K562 (cell line): ENCODE measurements around the gene CD40. TPM values are rescaled to one million over a fixed set of nuclear protein-coding genes. Genes with fewer than 3 reads are reported as not detected.

Experiments used
- ATF6 ChIP-seq: sonication (generic); formaldehyde crosslinking; IDR thresholded peaks from 2 replicates; pipeline ENCODE4 v1.4.0; 2020; ENCODE audit warnings: mild to moderate bottlenecking, missing genetic modification reagents
- CREB1 ChIP-seq, 2 experiments: sonication (generic) in 1 of 2; formaldehyde crosslinking in 1 of 2; IDR thresholded peaks; 2 replicates each; pipeline versions ENCODE4 v1.6.1 to v1.8.0; 2012 to 2022; ENCODE audit warnings: inconsistent platforms in 1 of 2, mild to moderate bottlenecking in 1 of 2, missing genetic modification reagents in 1 of 2, moderate library complexity in 1 of 2
- ERF ChIP-seq: fragments of 450-650 bp; formaldehyde crosslinking; IDR thresholded peaks from 2 replicates; pipeline ENCODE4 v1.4.0; 2020; ENCODE audit warnings: mild to moderate bottlenecking, mixed read lengths
- FOS ChIP-seq: IDR thresholded peaks from 3 replicates; pipeline ENCODE4 v1.6.1; 2011; ENCODE audit not compliant: insufficient read length; ENCODE audit errors: extremely low read depth
- FOXM1 ChIP-seq, 2 experiments: fragments of 450-650 bp in 1 of 2; sonication (generic) in 1 of 2; formaldehyde crosslinking in 1 of 2; IDR thresholded peaks; 2 replicates each; pipeline versions ENCODE4 v1.6.1 to v1.9.0; 2017 to 2022; ENCODE audit warnings: low read depth in 2 of 2, mild to moderate bottlenecking in 2 of 2, missing genetic modification reagents in 1 of 2, moderate library complexity in 1 of 2
- GABPA ChIP-seq: fragments of 200-800 bp; sonication (Bioruptor generic); conservative IDR thresholded peaks from 2 replicates; pipeline ENCODE4 v1.6.1; 2016; ENCODE audit warnings: low read depth, missing genetic modification characterization, missing compliant biosample characterization
- PHB ChIP-seq: fragments of 250-450 bp; sonication (Bioruptor Pico); IDR thresholded peaks from 2 replicates; pipeline ENCODE4 v1.5.0; 2021
- REST ChIP-seq, 2 experiments: fragments of 450-650 bp; formaldehyde crosslinking in 1 of 2; IDR thresholded peaks; 2 replicates each; pipeline versions ENCODE4 v1.4.0 to v1.6.1; 2014 to 2020; ENCODE audit warnings: mild to moderate bottlenecking in 2 of 2, borderline replicate concordance in 1 of 2, low read depth in 1 of 2
- SAFB ChIP-seq: fragments of 200-400 bp; formaldehyde crosslinking; IDR thresholded peaks from 2 replicates; pipeline ENCODE4 v1.6.1; 2017; ENCODE audit warnings: low read depth, low read length, borderline replicate concordance
- SAP30 ChIP-seq: fragments of 200-600 bp; sonication (generic); IDR thresholded peaks from 2 replicates; pipeline ENCODE4 v1.6.1; 2012; ENCODE audit warnings: borderline replicate concordance, low read depth, mild to moderate bottlenecking, moderate library complexity, low read length, control low read depth, inconsistent platforms; ENCODE audit not compliant: insufficient read depth, poor library complexity, severe bottlenecking
- SIX5 ChIP-seq, 2 experiments: IDR thresholded peaks; 2 replicates each; pipeline ENCODE4 v1.6.1; 2011; ENCODE audit warnings: low read length in 2 of 2, borderline replicate concordance in 1 of 2, low read depth in 1 of 2, mild to moderate bottlenecking in 1 of 2, moderate library complexity in 1 of 2; ENCODE audit not compliant: insufficient read depth in 1 of 2
- SMARCB1 ChIP-seq: IDR thresholded peaks from 2 replicates; pipeline ENCODE4 v1.6.1; 2011; ENCODE audit warnings: improper control_type of control experiment, low read depth; ENCODE audit not compliant: insufficient read length
- TAF7 ChIP-seq: fragments of 450-650 bp; IDR thresholded peaks from 2 replicates; pipeline ENCODE4 v1.6.1; 2016; ENCODE audit warnings: missing genetic modification characterization, missing compliant biosample characterization
- TAF9B ChIP-seq: fragments of 450-650 bp; IDR thresholded peaks from 2 replicates; pipeline ENCODE4 v1.6.1; 2018; ENCODE audit warnings: mild to moderate bottlenecking; ENCODE audit not compliant: partially characterized antibody
- polyA plus RNA-seq, 8 experiments: library from polyadenylated mRNA; depleted of rRNA in 4 of 8; stranded (reverse) in 5 of 8; unstranded in 3 of 8; fragments of >200 nt; fragmentation: Nextera tagmentation in 2 of 8; fragmentation: Illumina TruSeq in 1 of 8; extraction: Ambion mirVana in 2 of 8; extraction: Trizol in 1 of 8; gene quantifications; 2 replicates each; pipeline versions ENCODE4 v1.2.1 to v1.2.3, GENCODE V29; 2011 to 2014; ENCODE audit warnings: inconsistent platforms in 1 of 8, missing spikeins in 1 of 8
- total RNA-seq, 7 experiments: library from RNA; depleted of rRNA in 6 of 7; stranded (reverse); fragments of >200 nt in 6 of 7; fragmentation: Illumina TruSeq in 2 of 7; extraction: Trizol in 2 of 7; gene quantifications; 2 replicates each; pipeline versions ENCODE4 v1.2.1 to v1.2.3, GENCODE V29; 2011 to 2021; ENCODE audit warnings: low replicate concordance in 1 of 7
- TF ChIP-seq, protein P1 (sequence below): fragments of 450-650 bp; IDR thresholded peaks from 2 replicates; pipeline ENCODE4 v1.6.1; 2016; ENCODE audit warnings: borderline replicate concordance

Gene CD40
- total and polyA plus RNA-seq, 9 of the 15 experiments (the other 6 are each of a cell fraction or from before 2014, with no cell fraction given): 0.76 to 3.7 (median 1.6) TPM

DNA sequence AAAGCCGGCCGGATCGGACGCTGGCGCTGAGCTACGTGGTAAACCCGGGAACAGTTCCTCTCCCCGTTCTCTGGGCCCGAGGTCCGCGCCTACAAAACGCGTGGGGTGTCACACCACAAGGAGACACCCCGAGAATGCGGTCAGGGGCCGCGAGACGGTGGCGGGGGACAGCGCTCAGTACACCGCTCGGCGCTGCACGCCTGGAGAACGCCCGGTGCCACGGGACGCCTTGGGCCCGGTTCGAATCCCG, 29.0 kb upstream of the CD40 start (continued):
- TF ChIP-seq REST (IDR thresholded peaks at IDR 0.05; ENCODE audit: borderline replicate concordance) (0 out of 2 replicates have a peak, but pooled peaks have one; percentile 18), REST (CRISPR knock-in tag; IDR thresholded peaks at IDR 0.05; ENCODE audit: low read depth) (no peak), FOS (no peak), TAF7 (tag) (no peak), SAP30 (no peak), SMARCB1 (no peak), GABPA (tag) (no peak), SAFB (peak; percentile 52; the same call in 1 of the 2 replicates), SIX5 (IDR thresholded peaks at IDR 0.05; ENCODE audit: borderline replicate concordance in 1 of 2, insufficient read depth in 1 of 2, low read depth in 1 of 2, low read length in 2 of 2) (no peak), ATF6 (no peak), TAF9B (no peak), PHB (CRISPR knock-in tag) (no peak), CREB1 (IDR thresholded peaks at IDR 0.05) (peak; percentile 13; the same call in 1 of the 2 replicates), CREB1 (CRISPR knock-in tag; IDR thresholded peaks at IDR 0.05) (no peak), FOXM1 (IDR thresholded peaks at IDR 0.05; ENCODE audit: low read depth) (no peak), FOXM1 (CRISPR knock-in tag; IDR thresholded peaks at IDR 0.05; ENCODE audit: low read depth) (no peak), ERF (CRISPR knock-in tag) (no peak)
- TF ChIP-seq, protein P1, sequence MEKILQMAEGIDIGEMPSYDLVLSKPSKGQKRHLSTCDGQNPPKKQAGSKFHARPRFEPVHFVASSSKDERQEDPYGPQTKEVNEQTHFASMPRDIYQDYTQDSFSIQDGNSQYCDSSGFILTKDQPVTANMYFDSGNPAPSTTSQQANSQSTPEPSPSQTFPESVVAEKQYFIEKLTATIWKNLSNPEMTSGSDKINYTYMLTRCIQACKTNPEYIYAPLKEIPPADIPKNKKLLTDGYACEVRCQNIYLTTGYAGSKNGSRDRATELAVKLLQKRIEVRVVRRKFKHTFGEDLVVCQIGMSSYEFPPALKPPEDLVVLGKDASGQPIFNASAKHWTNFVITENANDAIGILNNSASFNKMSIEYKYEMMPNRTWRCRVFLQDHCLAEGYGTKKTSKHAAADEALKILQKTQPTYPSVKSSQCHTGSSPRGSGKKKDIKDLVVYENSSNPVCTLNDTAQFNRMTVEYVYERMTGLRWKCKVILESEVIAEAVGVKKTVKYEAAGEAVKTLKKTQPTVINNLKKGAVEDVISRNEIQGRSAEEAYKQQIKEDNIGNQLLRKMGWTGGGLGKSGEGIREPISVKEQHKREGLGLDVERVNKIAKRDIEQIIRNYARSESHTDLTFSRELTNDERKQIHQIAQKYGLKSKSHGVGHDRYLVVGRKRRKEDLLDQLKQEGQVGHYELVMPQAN: peak; percentile 78
